ENCODE data around the gene CCSER1.

DNA sequence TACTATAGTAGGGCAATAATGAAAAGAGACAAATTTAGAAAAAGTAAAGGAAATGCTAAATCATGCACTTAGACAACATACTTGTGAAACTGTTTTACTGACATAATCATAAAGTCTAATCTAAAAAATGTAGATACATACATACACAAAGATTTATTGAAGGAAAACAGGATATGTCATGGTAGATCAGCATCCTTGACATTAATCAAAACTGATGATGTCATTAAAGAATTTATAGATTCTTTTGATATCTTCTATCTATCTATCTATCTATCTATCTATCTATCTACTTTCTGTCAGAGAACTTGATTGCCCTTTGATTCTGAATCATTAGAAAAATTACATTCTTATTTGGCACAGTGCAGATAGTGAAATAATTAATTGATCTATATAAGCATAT is 311.3 kb downstream of the CCSER1 start:
- TF ChIP-seq, protein P1, sequence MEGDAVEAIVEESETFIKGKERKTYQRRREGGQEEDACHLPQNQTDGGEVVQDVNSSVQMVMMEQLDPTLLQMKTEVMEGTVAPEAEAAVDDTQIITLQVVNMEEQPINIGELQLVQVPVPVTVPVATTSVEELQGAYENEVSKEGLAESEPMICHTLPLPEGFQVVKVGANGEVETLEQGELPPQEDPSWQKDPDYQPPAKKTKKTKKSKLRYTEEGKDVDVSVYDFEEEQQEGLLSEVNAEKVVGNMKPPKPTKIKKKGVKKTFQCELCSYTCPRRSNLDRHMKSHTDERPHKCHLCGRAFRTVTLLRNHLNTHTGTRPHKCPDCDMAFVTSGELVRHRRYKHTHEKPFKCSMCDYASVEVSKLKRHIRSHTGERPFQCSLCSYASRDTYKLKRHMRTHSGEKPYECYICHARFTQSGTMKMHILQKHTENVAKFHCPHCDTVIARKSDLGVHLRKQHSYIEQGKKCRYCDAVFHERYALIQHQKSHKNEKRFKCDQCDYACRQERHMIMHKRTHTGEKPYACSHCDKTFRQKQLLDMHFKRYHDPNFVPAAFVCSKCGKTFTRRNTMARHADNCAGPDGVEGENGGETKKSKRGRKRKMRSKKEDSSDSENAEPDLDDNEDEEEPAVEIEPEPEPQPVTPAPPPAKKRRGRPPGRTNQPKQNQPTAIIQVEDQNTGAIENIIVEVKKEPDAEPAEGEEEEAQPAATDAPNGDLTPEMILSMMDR (conservative IDR thresholded peaks at IDR 0.05; ENCODE audit: low read length): no peak
- TF ChIP-seq EZH2phosphoT487 (IDR thresholded peaks at IDR 0.05; ENCODE audit: borderline replicate concordance, low read depth, low read length): no peak
